ENCODE data around the gene KCTD20. TPM values are rescaled to one million over a fixed set of nuclear protein-coding genes. Genes with fewer than 3 reads are reported as not detected.

KCTD20 gene
- total and polyA plus RNA-seq, 9 of the 15 experiments (the other 6 are each of a cell fraction or from before 2014, with no cell fraction given): 28.9 to 160 (median 70.6) TPM

DNA sequence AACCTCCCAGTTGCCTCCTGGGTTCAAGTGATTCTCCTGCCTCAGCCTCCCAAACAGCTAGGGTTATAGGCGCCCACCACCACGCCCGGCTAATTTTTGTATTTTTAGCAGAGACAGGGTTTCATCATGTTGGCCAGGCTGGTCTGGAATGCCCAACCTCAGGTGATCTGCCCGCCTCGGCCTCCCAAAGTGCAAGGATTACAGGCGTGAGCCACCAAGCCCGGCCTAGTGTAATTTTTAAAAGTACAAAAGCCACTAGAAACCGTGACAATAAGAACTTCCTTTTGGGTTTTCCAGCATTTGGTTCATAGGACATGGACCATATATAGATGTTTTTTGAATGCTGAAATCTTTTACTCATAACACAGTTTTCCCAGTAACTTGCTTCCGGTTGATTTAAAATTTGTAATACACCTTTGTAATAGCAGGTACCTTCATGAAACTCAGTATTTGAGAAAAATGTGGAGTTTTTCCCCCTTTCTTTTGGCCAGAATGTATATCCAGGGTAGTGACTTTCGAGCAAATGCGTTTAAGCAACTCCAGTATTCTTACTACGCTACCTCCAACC, 613 bp upstream of the KCTD20 start (continued):
- TF ChIP-seq, protein P1, sequence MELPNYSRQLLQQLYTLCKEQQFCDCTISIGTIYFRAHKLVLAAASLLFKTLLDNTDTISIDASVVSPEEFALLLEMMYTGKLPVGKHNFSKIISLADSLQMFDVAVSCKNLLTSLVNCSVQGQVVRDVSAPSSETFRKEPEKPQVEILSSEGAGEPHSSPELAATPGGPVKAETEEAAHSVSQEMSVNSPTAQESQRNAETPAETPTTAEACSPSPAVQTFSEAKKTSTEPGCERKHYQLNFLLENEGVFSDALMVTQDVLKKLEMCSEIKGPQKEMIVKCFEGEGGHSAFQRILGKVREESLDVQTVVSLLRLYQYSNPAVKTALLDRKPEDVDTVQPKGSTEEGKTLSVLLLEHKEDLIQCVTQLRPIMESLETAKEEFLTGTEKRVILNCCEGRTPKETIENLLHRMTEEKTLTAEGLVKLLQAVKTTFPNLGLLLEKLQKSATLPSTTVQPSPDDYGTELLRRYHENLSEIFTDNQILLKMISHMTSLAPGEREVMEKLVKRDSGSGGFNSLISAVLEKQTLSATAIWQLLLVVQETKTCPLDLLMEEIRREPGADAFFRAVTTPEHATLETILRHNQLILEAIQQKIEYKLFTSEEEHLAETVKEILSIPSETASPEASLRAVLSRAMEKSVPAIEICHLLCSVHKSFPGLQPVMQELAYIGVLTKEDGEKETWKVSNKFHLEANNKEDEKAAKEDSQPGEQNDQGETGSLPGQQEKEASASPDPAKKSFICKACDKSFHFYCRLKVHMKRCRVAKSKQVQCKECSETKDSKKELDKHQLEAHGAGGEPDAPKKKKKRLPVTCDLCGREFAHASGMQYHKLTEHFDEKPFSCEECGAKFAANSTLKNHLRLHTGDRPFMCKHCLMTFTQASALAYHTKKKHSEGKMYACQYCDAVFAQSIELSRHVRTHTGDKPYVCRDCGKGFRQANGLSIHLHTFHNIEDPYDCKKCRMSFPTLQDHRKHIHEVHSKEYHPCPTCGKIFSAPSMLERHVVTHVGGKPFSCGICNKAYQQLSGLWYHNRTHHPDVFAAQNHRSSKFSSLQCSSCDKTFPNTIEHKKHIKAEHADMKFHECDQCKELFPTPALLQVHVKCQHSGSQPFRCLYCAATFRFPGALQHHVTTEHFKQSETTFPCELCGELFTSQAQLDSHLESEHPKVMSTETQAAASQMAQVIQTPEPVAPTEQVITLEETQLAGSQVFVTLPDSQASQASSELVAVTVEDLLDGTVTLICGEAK (IDR thresholded peaks at IDR 0.05): peak; percentile 8; the same call in 1 of the 2 replicates
- TF ChIP-seq, protein P1 (CRISPR knock-in tag; IDR thresholded peaks at IDR 0.05): no peak
- TF ChIP-seq ETV1 (tag; conservative IDR thresholded peaks at IDR 0.05; ENCODE audit: low read depth) (peak; percentile 76), BRD4 (IDR thresholded peaks at IDR 0.05) (0 out of 2 replicates have a peak, but pooled peaks have one; percentile 19), ELF1 (tag; IDR thresholded peaks at IDR 0.05) (peak; percentile 49; the same call in 1 of the 2 replicates), ZC3H4 (CRISPR knock-in tag; IDR thresholded peaks at IDR 0.05; ENCODE audit: borderline replicate concordance) (peak; percentile 64; the same call in 1 of the 2 replicates), ERF (CRISPR knock-in tag; IDR thresholded peaks at IDR 0.05) (no peak), NONO (IDR thresholded peaks at IDR 0.05; ENCODE audit: low read depth in 2 of 2, low read length in 1 of 2) (0 out of 4 replicates have a peak, but pooled peaks of 1 of the 2 experiments have one; percentile 1), DMBX1 (CRISPR knock-in tag; IDR thresholded peaks at IDR 0.05; ENCODE audit: borderline replicate concordance) (peak; percentile 32; the same call in 1 of the 2 replicates), MYC (IDR thresholded peaks at IDR 0.05; ENCODE audit: low read depth, low read length) (no peak), MYC (CRISPR knock-in tag; IDR thresholded peaks at IDR 0.05; ENCODE audit: borderline replicate concordance, low read depth) (peak; percentile 7; the same call in 1 of the 2 replicates), SIN3A (IDR thresholded peaks at IDR 0.05; ENCODE audit: borderline replicate concordance in 2 of 2, control insufficient read depth in 1 of 2, low read depth in 2 of 2, low read length in 2 of 2) (no peak)
- TF ChIP-seq, protein P2, sequence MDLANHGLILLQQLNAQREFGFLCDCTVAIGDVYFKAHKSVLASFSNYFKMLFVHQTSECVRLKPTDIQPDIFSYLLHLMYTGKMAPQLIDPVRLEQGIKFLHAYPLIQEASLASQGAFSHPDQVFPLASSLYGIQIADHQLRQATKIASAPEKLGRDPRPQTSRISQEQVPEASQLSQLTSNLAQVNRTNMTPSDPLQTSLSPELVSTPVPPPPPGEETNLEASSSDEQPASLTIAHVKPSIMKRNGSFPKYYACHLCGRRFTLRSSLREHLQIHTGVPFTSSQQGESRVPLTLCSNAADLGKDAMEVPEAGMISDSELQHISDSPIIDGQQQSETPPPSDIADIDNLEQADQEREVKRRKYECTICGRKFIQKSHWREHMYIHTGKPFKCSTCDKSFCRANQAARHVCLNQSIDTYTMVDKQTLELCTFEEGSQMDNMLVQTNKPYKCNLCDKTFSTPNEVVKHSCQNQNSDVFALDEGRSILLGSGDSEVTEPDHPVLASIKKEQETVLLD (IDR thresholded peaks at IDR 0.05): peak; percentile 16; the same call in 1 of the 2 replicates
- TF ChIP-seq, protein P3, sequence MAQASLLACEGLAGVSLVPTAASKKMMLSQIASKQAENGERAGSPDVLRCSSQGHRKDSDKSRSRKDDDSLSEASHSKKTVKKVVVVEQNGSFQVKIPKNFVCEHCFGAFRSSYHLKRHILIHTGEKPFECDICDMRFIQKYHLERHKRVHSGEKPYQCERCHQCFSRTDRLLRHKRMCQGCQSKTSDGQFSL (CRISPR knock-in tag; IDR thresholded peaks at IDR 0.05): no peak
- TF ChIP-seq, protein P3 (tag; IDR thresholded peaks at IDR 0.05): 0 out of 4 replicates have a peak, but pooled peaks of 1 of the 2 experiments have one; percentile 51
